Left ventricle myocardium inferior (tissue), 1 donor: ENCODE measurements around the gene WNT5A. TPM values are rescaled to one million over a fixed set of nuclear protein-coding genes. Genes with fewer than 3 reads are reported as not detected.

Source experiments
- DNase-seq: peaks from one replicate; pipeline ENCODE4 v3.0.0-alpha.2; 2020
- H3K27ac ChIP-seq: fragments of 200-600 bp; replicated peaks from 2 replicates; pipeline ENCODE4 v1.8.0; 2021
- H3K27me3 ChIP-seq: fragments of 200-600 bp; 2 replicates; pipeline ENCODE4 v1.8.0; 2021; ENCODE audit warnings: low read depth
- H3K36me3 ChIP-seq: fragments of 200-600 bp; 2 replicates; pipeline ENCODE4 v1.8.0; 2021
- H3K4me1 ChIP-seq: fragments of 200-600 bp; 2 replicates; pipeline ENCODE4 v1.8.0; 2021
- H3K4me3 ChIP-seq: fragments of 200-600 bp; 2 replicates; pipeline ENCODE4 v1.8.0; 2021; ENCODE audit warnings: mild to moderate bottlenecking, moderate library complexity
- H3K9me3 ChIP-seq: fragments of 200-600 bp; replicated peaks from 2 replicates; pipeline ENCODE4 v1.8.0; 2021
- intact Hi-C: fragments of 100-400 bp; cut with micrococcal nuclease; formaldehyde crosslinking; loops from one replicate; pipeline ENCODE4 v1.11.0; 2022
- total RNA-seq: library from RNA; stranded (reverse); fragmentation: NEBNext Ultra II Directional; extraction: Animal tissue kit (Norgen Biotek cat#: 25700); gene quantifications from one replicate; pipeline ENCODE4 v1.2.1, GENCODE V29; 2021
- TF ChIP-seq, protein P1 (sequence below): fragments of 200-600 bp; IDR thresholded peaks from 2 replicates; pipeline ENCODE4 v1.8.0; 2021; ENCODE audit warnings: antibody characterized with exemption, mild to moderate bottlenecking, borderline replicate concordance
- donor health status: DM: no; HTN: yes; CAD: no; lungs with severe emphysema.

The WNT5A gene
- total RNA-seq, 1 donor from 2014 or later: 3.8 TPM

DNA sequence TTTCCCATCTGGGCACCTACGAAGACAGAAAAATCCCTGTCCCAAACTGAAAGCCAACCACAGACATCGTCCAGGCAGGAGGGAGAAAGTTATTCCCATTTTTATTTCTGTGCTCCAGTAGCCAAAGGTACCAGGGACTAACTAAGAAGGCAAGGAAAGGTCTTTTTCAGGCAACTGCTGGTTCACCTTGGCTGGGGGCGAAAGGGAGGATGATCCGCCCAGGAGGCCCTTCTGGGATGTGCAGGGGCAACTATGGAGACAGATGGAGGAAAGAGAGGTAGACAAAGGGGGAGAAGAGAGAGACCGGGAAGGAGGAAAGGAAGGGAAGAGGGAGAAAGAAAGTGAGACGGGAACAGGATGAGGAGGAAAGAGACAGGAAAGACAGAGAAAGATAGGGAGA is 13.3 kb downstream of the WNT5A start:
- TF ChIP-seq, protein P1, sequence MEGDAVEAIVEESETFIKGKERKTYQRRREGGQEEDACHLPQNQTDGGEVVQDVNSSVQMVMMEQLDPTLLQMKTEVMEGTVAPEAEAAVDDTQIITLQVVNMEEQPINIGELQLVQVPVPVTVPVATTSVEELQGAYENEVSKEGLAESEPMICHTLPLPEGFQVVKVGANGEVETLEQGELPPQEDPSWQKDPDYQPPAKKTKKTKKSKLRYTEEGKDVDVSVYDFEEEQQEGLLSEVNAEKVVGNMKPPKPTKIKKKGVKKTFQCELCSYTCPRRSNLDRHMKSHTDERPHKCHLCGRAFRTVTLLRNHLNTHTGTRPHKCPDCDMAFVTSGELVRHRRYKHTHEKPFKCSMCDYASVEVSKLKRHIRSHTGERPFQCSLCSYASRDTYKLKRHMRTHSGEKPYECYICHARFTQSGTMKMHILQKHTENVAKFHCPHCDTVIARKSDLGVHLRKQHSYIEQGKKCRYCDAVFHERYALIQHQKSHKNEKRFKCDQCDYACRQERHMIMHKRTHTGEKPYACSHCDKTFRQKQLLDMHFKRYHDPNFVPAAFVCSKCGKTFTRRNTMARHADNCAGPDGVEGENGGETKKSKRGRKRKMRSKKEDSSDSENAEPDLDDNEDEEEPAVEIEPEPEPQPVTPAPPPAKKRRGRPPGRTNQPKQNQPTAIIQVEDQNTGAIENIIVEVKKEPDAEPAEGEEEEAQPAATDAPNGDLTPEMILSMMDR: no peak
- H3K27ac ChIP-seq: no peak overlapping the region
- H3K9me3 ChIP-seq: no peaks in the 10 kb centered on the region
- H3K4me1 ChIP-seq: peaks cover 6% of the 10 kb centered on the region
- no peak overlapping the region for H3K4me3 ChIP-seq
- intact Hi-C loops: no loop called here
- H3K27me3 ChIP-seq: no peaks in the 10 kb centered on the region
- no peaks in the 10 kb centered on the region for H3K36me3 ChIP-seq
- DNase-seq: no peak

DNA sequence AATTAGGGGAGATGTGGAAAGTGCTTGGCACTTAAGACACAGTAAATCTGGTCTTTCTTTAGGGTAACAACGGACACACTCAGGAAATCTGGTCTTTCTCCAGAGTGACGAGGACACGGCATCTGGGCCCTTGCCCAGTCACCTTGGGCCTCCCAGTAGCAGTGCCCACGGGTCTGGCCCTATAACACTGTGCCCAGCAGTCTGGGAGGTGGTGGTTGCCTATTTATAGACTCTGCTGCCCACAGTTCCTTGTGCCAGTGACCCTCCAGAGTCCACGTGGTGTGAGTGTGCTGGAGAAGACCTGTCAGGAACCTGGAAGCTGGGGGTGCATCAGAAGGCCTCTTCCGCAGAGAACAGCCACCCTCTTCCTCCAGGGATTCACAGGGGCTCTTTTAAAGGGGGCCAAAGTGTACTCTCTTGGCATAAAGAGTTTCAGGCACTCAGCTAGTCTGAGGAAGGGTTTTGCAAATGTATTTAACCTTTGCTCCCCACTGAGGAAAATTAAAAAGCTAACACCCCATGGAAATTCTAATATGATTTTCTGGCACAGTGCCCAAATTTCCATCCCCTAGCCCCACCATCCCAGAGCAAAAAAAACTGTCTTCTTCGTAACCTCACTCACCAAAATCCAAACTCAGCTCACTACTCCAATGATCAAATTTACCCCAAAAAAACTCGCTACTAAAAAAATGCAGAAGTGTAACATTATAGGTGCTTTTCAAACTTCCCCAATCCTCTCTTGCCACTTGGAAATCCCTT is 15.4 kb downstream of the WNT5A start:
- no peaks in the 10 kb centered on the region for H3K9me3 ChIP-seq
- H3K27ac ChIP-seq: peak overlapping the region; percentile 71
- no peak overlapping the region for H3K4me3 ChIP-seq
- DNase-seq: peak; percentile 66
- H3K4me1 ChIP-seq: peaks cover 6% of the 10 kb centered on the region
- TF ChIP-seq, protein P1: no peak
- intact Hi-C loops: no loop called here
- no peaks in the 10 kb centered on the region for H3K36me3 ChIP-seq
- H3K27me3 ChIP-seq: no peaks in the 10 kb centered on the region

DNA sequence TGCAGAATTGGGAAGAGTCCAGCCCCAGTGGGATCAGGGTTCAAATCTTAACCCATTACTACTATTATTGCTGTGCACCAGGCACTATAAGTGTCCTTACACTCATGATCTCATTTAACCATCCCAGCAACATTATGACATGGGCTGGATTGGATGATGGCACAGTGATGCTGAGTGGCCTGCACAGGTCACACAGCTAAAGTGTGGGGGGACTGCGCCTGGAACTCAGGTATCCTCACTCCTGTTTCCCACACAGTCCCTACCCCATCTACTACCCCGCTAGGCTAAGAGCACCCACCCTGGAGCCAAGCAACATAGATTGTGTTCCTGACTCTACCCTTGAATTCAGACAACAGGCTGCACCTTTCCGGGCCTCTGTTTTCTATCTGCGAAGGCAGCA is 16.0 kb downstream of the WNT5A start:
- Histone ChIP-seq H3K9me3 (no peaks in the 10 kb centered on the region), H3K27ac (peak overlapping the region; percentile 71), H3K4me3 (no peak overlapping the region), H3K27me3 (no peaks in the 10 kb centered on the region), H3K4me1 (peaks cover 6% of the 10 kb centered on the region), H3K36me3 (no peaks in the 10 kb centered on the region)
- DNase-seq: no peak
- TF ChIP-seq, protein P1: no peak
- intact Hi-C loops: no loop called here

DNA sequence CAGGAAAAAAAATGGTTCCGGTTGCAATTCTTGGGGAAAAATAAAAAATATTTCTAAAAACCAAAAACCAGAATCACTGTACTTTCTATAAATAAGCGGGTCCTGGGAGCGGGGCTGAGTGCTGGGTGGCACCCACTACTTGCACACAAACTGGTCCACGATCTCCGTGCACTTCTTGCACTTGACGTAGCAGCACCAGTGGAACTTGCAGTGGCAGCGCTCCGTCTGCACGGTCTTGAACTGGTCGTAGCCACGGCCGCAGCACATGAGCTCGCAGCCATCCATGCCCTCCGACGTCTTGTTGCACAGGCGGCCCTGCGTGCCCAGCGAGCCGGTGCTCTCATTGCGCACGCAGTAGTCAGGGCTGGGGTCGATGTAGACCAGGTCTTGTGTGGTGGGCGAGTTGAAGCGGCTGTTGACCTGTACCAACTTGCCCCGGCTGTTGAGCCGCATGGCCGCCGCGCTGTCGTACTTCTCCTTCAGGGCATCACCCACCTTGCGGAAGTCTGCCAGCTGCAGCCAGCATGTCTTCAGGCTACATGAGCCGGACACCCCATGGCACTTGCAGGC is 17.1 kb downstream of the WNT5A start:
- TF ChIP-seq, protein P1: no peak
- intact Hi-C loops: no loop called here
- Histone ChIP-seq H3K36me3 (no peaks in the 10 kb centered on the region), H3K27ac (no peak overlapping the region), H3K4me3 (no peak overlapping the region), H3K27me3 (no peaks in the 10 kb centered on the region), H3K9me3 (no peaks in the 10 kb centered on the region), H3K4me1 (peaks cover 6% of the 10 kb centered on the region)
- no peak for DNase-seq

DNA sequence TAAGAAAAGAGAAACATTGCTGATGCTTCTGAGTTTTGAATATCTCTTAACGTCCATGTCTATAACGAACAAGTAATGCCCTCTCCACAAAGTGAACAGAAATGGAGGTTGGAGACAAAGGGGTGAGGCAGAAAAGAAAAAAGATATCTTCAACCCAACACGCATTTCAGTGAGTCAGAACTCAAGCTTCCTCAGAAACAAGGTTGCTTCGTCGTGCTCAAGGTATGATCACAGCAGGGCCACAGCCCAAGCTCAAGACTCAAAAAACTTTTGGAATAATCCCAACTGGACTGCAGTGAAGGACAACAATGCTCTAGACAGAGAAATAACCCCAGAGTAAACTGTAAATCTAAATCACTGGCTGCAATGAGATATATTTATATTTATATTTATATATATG is 18.9 kb downstream of the WNT5A start:
- Histone ChIP-seq H3K27ac (no peak overlapping the region), H3K4me3 (no peak overlapping the region), H3K27me3 (no peaks in the 10 kb centered on the region), H3K9me3 (no peaks in the 10 kb centered on the region), H3K36me3 (no peaks in the 10 kb centered on the region), H3K4me1 (peaks cover 6% of the 10 kb centered on the region)
- intact Hi-C loops: no loop called here
- DNase-seq: no peak
- TF ChIP-seq, protein P1: no peak
